Measurements from ENCODE around the gene NPTX1.
A peak's percentile ranks its signal among the peaks of the same experiment; 100 is the strongest.

Gene NPTX1

DNA sequence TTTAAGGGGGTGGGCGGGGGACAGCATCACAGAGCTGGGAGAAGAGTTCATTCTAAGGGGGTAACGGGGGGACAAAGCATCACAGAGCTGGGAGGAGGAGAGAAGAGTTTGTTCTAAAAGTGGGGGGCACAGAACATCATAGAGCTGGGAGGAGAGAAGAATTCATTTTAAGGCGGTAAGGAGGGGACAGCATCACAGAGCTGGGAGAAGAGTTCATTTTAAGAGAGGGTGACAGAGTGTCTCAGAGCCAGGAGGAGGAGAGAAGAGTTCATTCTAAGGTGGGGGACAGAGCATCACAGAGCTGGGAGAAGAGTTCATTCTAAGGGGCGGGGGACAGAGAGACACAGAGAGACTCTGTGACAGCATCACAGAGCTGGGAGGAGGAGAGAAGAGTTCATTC is 33.6 kb downstream of the NPTX1 start:
- no peak for DNase-seq

DNA sequence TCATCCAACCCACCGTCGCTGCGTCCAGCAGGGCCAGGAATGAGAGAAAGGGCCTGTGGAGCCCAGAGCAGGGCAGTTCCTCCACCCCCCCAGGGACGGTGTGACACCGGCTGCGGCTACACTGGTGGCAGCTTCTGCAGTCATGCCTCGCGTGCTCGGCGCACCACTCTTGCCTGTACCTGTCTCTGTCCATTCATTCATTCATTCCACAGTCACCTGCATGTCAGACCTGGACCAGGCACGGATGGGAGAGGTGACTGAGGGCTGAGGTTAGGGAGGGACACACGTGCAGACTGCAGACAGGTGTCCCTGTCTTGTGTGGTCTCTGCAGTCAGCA is 34.1 kb downstream of the NPTX1 start:
- DNase-seq, result no peak

DNA sequence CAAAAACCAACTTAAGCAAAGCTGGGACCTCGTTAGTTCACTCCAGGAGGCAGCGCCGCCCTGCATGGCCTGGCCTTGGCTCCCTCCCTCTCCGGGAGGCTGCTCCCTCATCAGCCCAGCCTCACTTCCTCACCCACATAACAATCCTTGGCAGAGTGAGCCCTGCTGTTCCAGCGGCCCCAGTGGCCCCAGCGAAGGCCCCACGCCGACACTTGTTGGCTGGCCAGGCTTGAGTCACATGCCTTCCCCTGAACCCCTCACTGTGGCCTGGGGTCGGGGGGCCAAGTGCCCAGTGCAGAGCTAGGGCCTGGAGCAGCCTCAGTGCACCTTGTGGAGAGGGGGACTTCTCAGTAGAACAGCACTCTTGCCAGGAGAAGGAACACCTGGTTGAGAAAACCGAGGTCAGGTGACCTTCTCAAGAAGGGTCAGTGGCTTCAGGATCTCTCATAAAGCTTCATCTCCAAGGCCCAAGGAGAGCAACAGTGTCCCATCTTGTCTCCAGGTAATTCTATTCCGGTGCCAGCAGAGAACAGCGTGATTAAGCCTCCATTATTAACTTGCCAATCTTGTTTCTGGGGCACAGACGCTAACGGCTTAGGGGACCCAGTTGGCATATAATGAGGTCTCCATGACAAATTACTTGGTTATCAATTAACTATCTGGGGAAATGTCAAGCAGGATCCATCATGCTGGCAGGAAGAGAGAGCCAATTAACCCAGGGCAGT is 34.6 kb downstream of the NPTX1 start:
- DNase-seq, result no peak

DNA sequence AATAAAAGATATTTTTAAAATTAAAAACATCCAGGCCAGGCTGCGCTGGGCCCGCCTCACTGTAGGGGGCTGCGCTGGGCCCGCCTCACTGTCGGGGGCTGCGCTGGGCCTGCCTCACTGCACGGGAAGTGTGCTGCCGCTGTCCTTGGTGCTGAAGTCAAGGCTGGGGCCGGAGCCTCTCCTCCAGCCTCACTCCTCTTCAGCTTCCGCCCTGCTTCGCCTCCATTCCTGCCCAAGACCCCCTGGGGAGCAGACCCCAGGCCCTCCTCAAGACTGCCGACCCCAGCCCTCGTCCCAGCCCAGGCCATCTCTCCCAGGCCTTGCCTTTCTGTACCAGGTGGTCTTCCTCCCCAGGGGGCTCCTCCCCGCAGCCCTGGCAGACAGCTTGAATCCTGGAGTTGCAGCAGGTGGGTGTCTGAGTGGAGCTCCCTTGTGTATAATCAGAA is 35.3 kb downstream of the NPTX1 start:
- peak; percentile 69 for DNase-seq

DNA sequence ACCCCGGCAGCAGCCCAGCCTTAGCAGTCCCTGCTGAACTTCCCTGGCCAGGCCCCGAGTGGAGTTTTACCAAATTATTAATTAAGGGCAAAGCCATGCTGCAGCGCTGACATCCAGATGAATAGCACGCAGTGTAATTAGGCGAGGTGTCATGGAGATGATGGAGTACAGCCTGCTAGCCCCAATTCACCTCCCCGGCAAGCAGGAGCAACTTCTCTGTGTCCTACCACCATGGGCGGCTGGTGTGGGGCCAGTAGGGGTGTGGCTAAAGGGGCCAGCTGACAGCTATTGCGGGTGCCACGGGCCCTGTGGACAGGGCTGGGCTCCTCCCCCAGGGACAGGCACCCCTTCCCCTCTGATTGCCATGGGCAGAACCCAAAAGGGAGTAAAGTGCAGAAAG is 36.9 kb downstream of the NPTX1 start:
- no peak for DNase-seq

DNA sequence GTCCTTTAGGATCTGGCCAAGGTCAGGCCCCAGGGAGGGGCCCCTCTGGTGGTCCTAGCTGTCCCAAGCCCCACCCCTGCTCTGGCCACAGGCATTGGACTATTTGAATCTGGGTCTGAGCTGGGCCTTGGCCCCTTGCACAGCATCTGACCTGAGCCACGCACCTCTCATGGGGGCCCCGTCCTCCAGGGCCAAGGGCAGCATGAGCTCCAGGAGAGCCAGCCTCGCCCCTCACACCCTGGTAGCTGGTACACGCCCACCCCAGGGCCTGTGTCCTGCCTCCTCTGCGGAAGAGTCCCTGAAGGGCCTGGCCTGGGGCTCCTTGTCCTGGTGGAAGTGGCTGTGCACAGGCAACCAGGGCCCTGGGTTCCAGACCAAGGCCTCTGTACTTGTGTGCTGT is 37.6 kb downstream of the NPTX1 start:
- DNase-seq, result no peak

DNA sequence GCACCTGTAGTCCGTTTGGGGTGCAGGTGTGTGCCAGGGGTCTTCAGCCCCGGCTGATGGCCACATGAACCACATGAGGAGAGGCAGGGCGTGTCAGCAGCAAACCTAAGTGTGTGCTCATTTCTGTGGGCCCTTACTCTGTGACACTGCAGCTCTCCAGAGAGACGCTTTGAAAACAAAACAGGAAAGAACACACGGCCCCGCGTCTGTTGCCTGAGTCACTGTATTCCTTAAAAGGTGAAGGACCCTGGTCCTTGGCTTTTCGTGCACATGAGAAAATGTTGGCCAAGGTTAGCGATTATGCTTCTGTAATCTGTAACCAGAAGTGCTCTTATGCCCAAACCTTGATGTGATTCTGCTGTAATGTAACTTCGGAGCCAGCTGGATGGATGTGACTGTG is 38.9 kb downstream of the NPTX1 start:
- no peak for DNase-seq

DNA sequence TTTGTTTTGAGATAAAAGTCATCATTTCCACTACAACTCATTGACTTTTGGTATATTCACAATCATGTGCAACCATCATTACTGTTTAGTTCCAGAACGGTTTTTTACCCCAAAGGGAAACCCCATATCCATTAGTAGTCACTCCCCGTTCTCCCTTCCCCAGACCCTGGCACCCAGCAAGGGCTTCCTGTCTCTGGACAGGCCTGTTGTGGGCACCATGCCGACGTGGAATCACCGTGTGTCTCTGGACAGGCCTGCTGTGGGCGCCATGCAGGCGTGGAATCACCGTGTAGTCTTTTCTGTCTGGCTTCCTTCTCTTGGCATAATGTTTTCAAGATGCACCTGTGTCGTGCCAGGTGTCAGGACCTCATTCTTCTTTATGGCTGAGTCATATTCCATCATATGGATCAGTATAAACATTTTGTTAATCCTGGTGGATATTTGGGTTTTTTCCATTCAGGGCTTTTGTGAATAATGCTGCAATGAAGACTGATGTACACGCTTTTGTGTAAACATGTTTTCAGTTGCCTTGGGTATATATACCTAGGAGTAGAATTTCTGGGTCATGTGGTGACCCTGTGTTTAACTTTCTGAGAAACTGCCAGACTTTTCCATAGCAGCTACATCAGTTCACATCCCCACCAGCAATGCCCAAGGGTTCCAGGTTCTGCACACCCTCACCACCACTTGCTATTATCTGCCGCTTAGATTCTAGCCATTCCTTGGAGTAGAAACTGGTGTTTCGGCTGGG is 42.3 kb downstream of the NPTX1 start:
- DNase-seq, result no peak

DNA sequence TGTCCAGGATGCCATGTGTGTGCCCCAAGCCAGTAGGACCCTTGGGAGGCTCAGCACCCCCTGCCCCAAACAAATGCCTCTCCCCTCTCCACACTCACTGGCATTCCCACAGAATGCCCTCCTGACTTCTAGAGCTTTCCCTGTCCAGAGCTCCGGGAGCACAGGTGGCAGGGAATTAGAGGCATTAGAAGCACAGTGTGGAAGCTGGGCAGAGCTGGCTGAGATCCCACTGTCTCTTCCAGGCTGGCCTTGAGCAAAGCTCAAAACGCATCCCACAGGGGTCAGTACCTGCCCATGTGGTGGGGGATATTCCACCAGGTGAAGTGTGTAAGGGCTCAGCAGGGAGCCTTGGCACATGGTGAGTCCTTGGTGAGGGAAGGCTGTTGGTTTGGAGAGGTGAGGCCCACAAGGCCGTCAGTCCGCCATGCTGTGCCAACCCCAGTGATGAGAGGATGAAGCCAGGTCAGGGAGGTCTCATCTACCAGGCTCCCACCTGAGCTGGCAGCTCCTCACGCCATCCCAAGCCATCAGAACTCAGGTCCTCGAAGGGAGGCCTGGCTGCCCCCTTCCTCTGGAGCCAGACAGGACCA is 43.4 kb downstream of the NPTX1 start:
- no peak for DNase-seq

GRCh38 chr17:80432350-80432955 is 44.0 kb downstream of the NPTX1 start:
- no peak for DNase-seq

GRCh38 chr17:80431246-80432195 is 44.9 kb downstream of the NPTX1 start:
- no peak for DNase-seq

GRCh38 chr17:80430446-80431245 is 45.8 kb downstream of the NPTX1 start:
- DNase-seq, result no peak

DNA sequence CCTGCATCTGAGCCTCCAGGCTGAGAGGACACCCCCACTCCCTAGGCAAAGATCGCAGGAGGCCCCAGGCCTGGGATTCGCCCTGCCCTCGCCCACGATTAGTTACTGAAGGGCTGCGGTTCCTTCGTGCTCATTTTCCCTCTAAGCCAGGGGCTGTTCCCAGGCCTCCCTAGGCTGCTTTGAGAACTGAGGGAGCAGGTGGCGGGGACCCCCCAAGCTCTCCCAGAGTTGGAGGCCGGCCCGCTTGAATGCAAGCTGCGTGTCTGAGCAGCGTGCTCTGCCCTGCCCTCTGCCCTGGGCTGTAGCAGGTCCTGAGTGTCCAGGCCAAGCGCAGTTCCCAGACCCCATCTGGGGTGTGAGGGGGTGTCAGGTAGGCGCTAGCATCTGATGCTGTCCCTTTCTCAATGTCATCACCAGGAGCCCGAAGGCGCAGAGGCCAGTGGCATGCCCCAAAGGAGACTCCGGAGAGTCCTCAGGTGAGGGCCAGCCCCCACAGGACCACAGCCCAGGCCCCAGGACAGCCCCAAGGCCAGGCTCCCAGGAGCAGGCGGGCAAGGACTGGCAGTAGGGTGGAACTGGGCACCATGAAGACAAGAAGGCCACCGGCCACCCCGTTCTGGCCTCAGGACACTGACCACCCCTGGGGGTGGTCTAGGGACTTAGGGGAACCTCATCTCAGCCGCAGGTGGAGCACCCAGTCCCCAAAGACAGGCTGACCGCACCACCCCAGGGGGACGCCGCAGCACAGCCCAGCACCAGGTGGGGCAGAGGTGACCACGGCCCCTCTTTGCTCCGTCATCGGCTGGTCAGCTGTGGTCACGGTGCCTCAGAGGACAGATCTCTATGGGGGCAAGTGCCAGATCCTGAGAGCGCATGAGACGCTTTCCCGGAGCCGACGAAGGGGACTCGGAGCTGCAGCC is 46.8 kb downstream of the NPTX1 start:
- no peak for DNase-seq

DNA sequence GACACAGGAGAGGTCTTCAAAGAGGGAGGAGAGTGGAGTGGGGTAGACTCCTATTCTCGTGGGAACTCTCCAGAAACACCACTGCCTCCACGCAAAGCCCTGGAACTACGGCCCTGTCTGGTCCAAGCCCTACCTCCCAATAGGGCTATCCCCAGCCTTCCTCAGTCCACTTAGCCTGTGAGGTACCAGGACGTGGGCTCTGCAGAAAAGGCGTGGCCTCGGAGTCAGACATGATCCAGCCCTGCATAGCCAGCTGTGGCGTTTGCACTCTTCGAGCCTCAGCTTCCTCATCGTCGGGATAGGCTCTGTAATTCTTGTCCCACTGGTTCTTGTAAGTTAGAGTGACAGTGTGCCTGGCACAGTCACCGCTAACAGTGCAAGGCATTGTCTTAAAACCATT is 47.6 kb downstream of the NPTX1 start:
- DNase-seq, result no peak

- DNase-seq, result no peak
Observed at GRCh38 chr17:80428363-80428762, 48.0 kb downstream of the NPTX1 start.

- no peak for DNase-seq
Observed at GRCh38 chr17:80427366-80428282, 48.8 kb downstream of the NPTX1 start.

GRCh38 chr17:80426671-80427326 is 49.6 kb downstream of the NPTX1 start:
- peak; percentile 75 to 79 for DNase-seq

- no peak for DNase-seq
Observed at GRCh38 chr17:80425835-80426426, 50.5 kb downstream of the NPTX1 start.
